GM12865 (cell line): ENCODE data around the gene ADGRB3.

Experiments
- DNase-seq: peaks from one replicate; pipeline ENCODE4 v3.0.0; 2010; ENCODE audit warnings: low read depth
- H3K4me3 ChIP-seq: 2 replicates; pipeline ENCODE4 v1.5.1; 2011; ENCODE audit warnings: mild to moderate bottlenecking, low read depth, low read length, control low read depth
- TF ChIP-seq, protein P1 (sequence below): IDR thresholded peaks from 2 replicates; pipeline ENCODE4 v1.5.1; 2011; ENCODE audit warnings: low read length, control low read depth, low read depth, inconsistent platforms; ENCODE audit not compliant: insufficient read depth; ENCODE audit errors: missing control alignments

ADGRB3 gene

DNA sequence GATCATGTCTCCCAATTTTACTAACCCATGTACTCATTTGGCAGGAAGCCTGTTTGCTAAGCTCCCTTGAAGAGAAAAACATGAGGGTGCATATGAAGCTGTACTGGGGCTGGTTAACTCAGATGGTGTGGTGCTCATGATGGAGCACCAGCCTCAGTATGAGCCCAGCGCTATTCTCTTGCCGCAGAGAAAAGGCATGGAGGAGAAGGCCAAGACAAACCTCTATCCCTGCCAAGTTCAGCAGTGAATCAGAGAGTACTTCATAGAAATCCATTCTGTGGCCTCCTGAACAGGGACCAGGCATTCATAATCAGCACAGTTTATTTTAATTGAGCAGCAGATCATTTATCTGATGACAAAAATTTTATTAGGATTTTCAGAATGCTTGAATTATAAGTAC, 763.6 kb downstream of the ADGRB3 start:
- DNase-seq: no peak
- TF ChIP-seq, protein P1, sequence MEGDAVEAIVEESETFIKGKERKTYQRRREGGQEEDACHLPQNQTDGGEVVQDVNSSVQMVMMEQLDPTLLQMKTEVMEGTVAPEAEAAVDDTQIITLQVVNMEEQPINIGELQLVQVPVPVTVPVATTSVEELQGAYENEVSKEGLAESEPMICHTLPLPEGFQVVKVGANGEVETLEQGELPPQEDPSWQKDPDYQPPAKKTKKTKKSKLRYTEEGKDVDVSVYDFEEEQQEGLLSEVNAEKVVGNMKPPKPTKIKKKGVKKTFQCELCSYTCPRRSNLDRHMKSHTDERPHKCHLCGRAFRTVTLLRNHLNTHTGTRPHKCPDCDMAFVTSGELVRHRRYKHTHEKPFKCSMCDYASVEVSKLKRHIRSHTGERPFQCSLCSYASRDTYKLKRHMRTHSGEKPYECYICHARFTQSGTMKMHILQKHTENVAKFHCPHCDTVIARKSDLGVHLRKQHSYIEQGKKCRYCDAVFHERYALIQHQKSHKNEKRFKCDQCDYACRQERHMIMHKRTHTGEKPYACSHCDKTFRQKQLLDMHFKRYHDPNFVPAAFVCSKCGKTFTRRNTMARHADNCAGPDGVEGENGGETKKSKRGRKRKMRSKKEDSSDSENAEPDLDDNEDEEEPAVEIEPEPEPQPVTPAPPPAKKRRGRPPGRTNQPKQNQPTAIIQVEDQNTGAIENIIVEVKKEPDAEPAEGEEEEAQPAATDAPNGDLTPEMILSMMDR: no peak
- H3K4me3 ChIP-seq: no peak overlapping the region

GRCh38 chr6:69408886-69409285, 773.8 kb downstream of the ADGRB3 start:
- H3K4me3 ChIP-seq: no peak overlapping the region
- DNase-seq: no peak
- TF ChIP-seq, protein P1: no peak

GRCh38 chr6:69416776-69417175, 781.7 kb downstream of the ADGRB3 start:
- TF ChIP-seq, protein P1: no peak
- DNase-seq: no peak
- H3K4me3 ChIP-seq: no peak overlapping the region

GRCh38 chr6:69421269-69421668, 786.2 kb downstream of the ADGRB3 start:
- DNase-seq: no peak
- TF ChIP-seq, protein P1: no peak
- no peak overlapping the region for H3K4me3 ChIP-seq

DNA sequence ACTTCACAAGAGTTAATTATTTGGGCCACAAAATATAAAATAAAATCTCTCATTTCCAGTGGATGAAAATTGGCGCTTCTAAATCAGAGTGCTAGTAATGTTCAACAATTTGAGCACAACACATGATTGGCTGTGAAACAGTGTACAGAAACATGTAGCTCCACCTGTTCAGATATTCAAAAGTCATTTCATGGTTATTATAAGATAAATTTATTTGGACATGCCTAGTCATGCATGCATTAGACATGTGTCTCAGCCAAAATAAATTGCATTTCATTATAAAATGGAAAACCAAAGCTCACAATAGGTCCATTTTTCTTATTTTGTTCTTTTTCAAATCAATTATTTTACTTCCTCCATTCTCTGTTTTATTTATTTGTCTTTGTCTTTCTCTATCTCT, 786.9 kb downstream of the ADGRB3 start:
- no peak for DNase-seq
- no peak overlapping the region for H3K4me3 ChIP-seq
- TF ChIP-seq, protein P1: no peak

DNA sequence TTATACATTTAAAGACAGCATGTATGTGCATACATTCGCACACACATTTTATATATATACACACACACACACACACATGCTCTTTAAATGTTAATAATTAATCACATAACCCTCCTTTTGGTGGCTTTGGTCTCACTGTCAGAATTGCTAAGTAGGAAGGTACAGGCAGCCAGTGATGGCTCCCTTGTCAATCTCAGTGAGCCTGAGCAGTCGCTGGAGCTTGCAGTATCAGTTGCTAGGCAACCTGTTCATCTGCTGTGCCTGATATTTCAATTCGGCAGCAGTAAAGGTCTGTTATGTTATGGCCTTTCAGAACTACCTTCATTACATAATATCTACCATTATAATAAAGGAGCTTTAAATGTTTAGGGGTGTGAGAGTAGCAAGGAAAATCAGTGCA, 787.4 kb downstream of the ADGRB3 start:
- TF ChIP-seq, protein P1: no peak
- DNase-seq: no peak

DNA sequence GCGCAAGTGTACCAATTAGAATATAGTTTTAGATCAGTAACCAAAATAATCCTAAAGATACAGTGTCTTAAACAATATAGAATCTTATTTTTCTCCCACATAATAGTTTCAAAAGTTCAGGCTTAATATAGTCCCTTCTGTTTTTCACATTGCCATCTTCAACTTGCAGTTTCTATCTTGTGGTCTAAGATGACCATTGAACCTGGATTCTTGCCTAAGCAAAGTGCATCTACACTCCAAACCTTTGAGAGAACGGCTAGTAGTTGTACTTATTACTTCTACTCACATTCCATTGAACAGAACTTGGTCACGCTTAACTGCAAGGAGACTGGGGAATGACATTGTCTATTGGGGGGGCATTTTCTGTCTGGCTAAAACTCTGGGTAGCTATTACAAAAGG, 788.7 kb downstream of the ADGRB3 start:
- H3K4me3 ChIP-seq: no peak overlapping the region
- no peak for DNase-seq
- TF ChIP-seq, protein P1: no peak

More for the DNA sequence above, 787.4 kb downstream of the ADGRB3 start:
- H3K4me3 ChIP-seq: no peak overlapping the region
